Natural killer cell (primary cell): Measurements from ENCODE around the gene ITGB1BP1. TPM values are rescaled to one million over a fixed set of nuclear protein-coding genes. Genes with fewer than 3 reads are reported as not detected.

ENCODE experiments used
- ATAC-seq, 3 donors: fragments of 150-1000 bp in 2 of 3; fragments of 200-7000 bp in 1 of 3; cut with Tn5 transposase; 1 replicate in 1 of 3; 2 replicates in 2 of 3; pipeline ENCODE4 v1.10.0; 2021; ENCODE audit warnings: mild to moderate bottlenecking in 2 of 3, moderate library complexity in 2 of 3
- DNase-seq, 2 donors: peaks; one replicate each; pipeline versions ENCODE4 v3.0.0 to v3.0.0-alpha.2; 2013 to 2021; ENCODE audit warnings: mixed read lengths in 1 of 2
- H3K27ac ChIP-seq: one replicate; pipeline ENCODE4 v1.5.1; 2013; ENCODE audit warnings: mild to moderate bottlenecking, low read length
- H3K27me3 ChIP-seq: one replicate; pipeline ENCODE4 v1.6.1; 2013; ENCODE audit warnings: low read length; ENCODE audit not compliant: control insufficient read depth, insufficient read depth
- H3K36me3 ChIP-seq: one replicate; pipeline ENCODE4 v1.6.1; 2013; ENCODE audit warnings: low read length; ENCODE audit not compliant: control insufficient read depth, insufficient read depth
- H3K4me1 ChIP-seq: one replicate; pipeline ENCODE4 v1.6.1; 2013; ENCODE audit warnings: low read length; ENCODE audit not compliant: control insufficient read depth, insufficient read depth
- H3K4me3 ChIP-seq: one replicate; pipeline ENCODE4 v1.5.1; 2013; ENCODE audit warnings: low read length
- H3K9me3 ChIP-seq: one replicate; pipeline ENCODE4 v1.6.1; 2013; ENCODE audit warnings: low read length; ENCODE audit not compliant: control insufficient read depth, insufficient read depth
- H3K27ac Mint-ChIP-seq, 2 donors: one replicate each; pipeline ENCODE4 v1.8.0; 2022; ENCODE audit warnings: mild to moderate bottlenecking in 2 of 2, mixed read lengths in 2 of 2, moderate library complexity in 1 of 2
- H3K27me3 Mint-ChIP-seq, 2 donors: one replicate each; pipeline ENCODE4 v1.8.0; 2022; ENCODE audit warnings: low read depth in 2 of 2, mixed read lengths in 2 of 2
- H3K36me3 Mint-ChIP-seq: one replicate; pipeline ENCODE4 v1.8.0; 2022; ENCODE audit warnings: mixed read lengths
- H3K4me1 Mint-ChIP-seq, 2 donors: one replicate each; pipeline ENCODE4 v1.8.0; 2022; ENCODE audit warnings: mixed read lengths in 2 of 2
- H3K4me3 Mint-ChIP-seq: one replicate; pipeline ENCODE4 v1.8.0; 2022; ENCODE audit warnings: mild to moderate bottlenecking, moderate library complexity, mixed read lengths
- H3K9me3 Mint-ChIP-seq, 2 donors: one replicate each; pipeline ENCODE4 v1.8.0; 2022; ENCODE audit warnings: mixed read lengths in 2 of 2
- CTCF ChIP-seq: fragments of 200-600 bp; IDR thresholded peaks from one replicate; pipeline ENCODE4 v1.8.0; 2022; ENCODE audit warnings: antibody characterized with exemption
- WGBS: methylation state at CpG from one replicate; pipeline ENCODE4 v1.1.7; 2013; ENCODE audit warnings: missing lambda C conversion rate; ENCODE audit not compliant: insufficient coverage; 5-methylcytosine and 5-hydroxymethylcytosine counted together
- intact Hi-C: fragments of 100-400 bp; cut with micrococcal nuclease; formaldehyde crosslinking; loops from one replicate; pipeline ENCODE4 v1.14.2; 2022
- total RNA-seq, 4 donors: library from RNA; stranded (reverse); fragments of 120-200 nt in 1 of 4; gene quantifications; one replicate each; pipeline versions ENCODE4 v1.2.3 to v1.2.4, GENCODE V29; 2013 to 2022

Gene ITGB1BP1
- total RNA-seq, 3 donors from 2014 or later (not counting 1 experiment from before 2014, with no cell fraction given): 66.9 to 114 (median 91.7) TPM

GRCh38 chr2:9460441-9461017 lies 37.2 kb upstream of the ITGB1BP1 start:
- Mint-ChIP-seq H3K27ac (peak overlapping the region in 1 of 2 donors; percentile 21), H3K4me1 (peaks cover 6 to 7% of the 10 kb centered on the region in 2 donors), H3K9me3 (no peaks in the 10 kb centered on the region), H3K36me3 (peaks cover 12% of the 10 kb centered on the region), H3K27me3 (no peaks in the 10 kb centered on the region), H3K4me3 (no peak overlapping the region)
- no peak for DNase-seq
- TF ChIP-seq CTCF: no peak
- intact Hi-C loops: no loop called here
- ATAC-seq: no peak
- WGBS: 90% methylated on average over 2 of the region's 3 CpGs
- Histone ChIP-seq H3K4me3 (no peak overlapping the region), H3K27me3 (no peaks in the 10 kb centered on the region), H3K27ac (no peak overlapping the region), H3K9me3 (no peaks in the 10 kb centered on the region), H3K4me1 (peaks cover 5% of the 10 kb centered on the region), H3K36me3 (peaks cover 34% of the 10 kb centered on the region)

- Histone ChIP-seq H3K27ac (no peak overlapping the region), H3K4me3 (no peak overlapping the region), H3K4me1 (no peaks in the 10 kb centered on the region), H3K27me3 (no peaks in the 10 kb centered on the region), H3K9me3 (no peaks in the 10 kb centered on the region), H3K36me3 (peaks cover 42% of the 10 kb centered on the region)
- no peak overlapping the region for H3K27ac Mint-ChIP-seq
- intact Hi-C loops: no loop called here
- H3K36me3 Mint-ChIP-seq: peaks cover 2% of the 10 kb centered on the region
- no peaks in the 10 kb centered on the region for H3K4me1 Mint-ChIP-seq
- TF ChIP-seq CTCF: no peak
- ATAC-seq: no peak
- H3K27me3 Mint-ChIP-seq: no peaks in the 10 kb centered on the region
- no peaks in the 10 kb centered on the region for H3K9me3 Mint-ChIP-seq
- WGBS: 100% methylated on average over 1 of the region's 1 CpG
- DNase-seq: no peak
- H3K4me3 Mint-ChIP-seq: no peak overlapping the region
Observed at GRCh38 chr2:9451231-9451630, 27.9 kb upstream of the ITGB1BP1 start.

GRCh38 chr2:9445089-9445488 lies 21.8 kb upstream of the ITGB1BP1 start:
- H3K4me1 Mint-ChIP-seq: no peaks in the 10 kb centered on the region
- no peak overlapping the region for H3K4me3 ChIP-seq
- H3K27me3 ChIP-seq: no peaks in the 10 kb centered on the region
- no peaks in the 10 kb centered on the region for H3K4me1 ChIP-seq
- peaks cover 49% of the 10 kb centered on the region for H3K36me3 ChIP-seq
- no peak for DNase-seq
- peaks cover 24% of the 10 kb centered on the region for H3K36me3 Mint-ChIP-seq
- H3K9me3 ChIP-seq: no peaks in the 10 kb centered on the region
- no peak overlapping the region for H3K27ac Mint-ChIP-seq
- no peak for ATAC-seq
- H3K27ac ChIP-seq: no peak overlapping the region
- no peaks in the 10 kb centered on the region for H3K9me3 Mint-ChIP-seq
- no peak overlapping the region for H3K4me3 Mint-ChIP-seq
- intact Hi-C loops: no loop called here
- WGBS: 86% methylated on average over 6 of the region's 7 CpGs
- no peak for TF ChIP-seq CTCF
- no peaks in the 10 kb centered on the region for H3K27me3 Mint-ChIP-seq

- no peak overlapping the region for H3K4me3 ChIP-seq
- 96% methylated on average over 5 of the region's 5 CpGs for WGBS
- no peaks in the 10 kb centered on the region for H3K4me1 ChIP-seq
- intact Hi-C loops: no loop called here
- peaks cover 54% of the 10 kb centered on the region for H3K36me3 ChIP-seq
- no peaks in the 10 kb centered on the region for H3K27me3 ChIP-seq
- TF ChIP-seq CTCF: no peak
- Mint-ChIP-seq H3K36me3 (peaks cover 24% of the 10 kb centered on the region), H3K9me3 (no peaks in the 10 kb centered on the region), H3K4me1 (no peaks in the 10 kb centered on the region), H3K27ac (no peak overlapping the region), H3K4me3 (no peak overlapping the region), H3K27me3 (no peaks in the 10 kb centered on the region)
- ATAC-seq: no peak
- no peak for DNase-seq
- no peaks in the 10 kb centered on the region for H3K9me3 ChIP-seq
- no peak overlapping the region for H3K27ac ChIP-seq
Observed at GRCh38 chr2:9443526-9443925, 20.2 kb upstream of the ITGB1BP1 start.
